Fibroblast of lung (primary cell): ENCODE results near the gene USP31. TPM values are rescaled to one million over a fixed set of nuclear protein-coding genes. Genes with fewer than 3 reads are reported as not detected.

Source experiments
- DNase-seq, 2 donors: peaks; one replicate each; pipeline versions ENCODE4 v3.0.0 to v3.0.0-alpha.2; 2010; ENCODE audit warnings: low read depth in 2 of 2
- H2AFZ ChIP-seq: 2 replicates; pipeline ENCODE4 v1.5.1; 2012; ENCODE audit warnings: low read length, control low read depth, inconsistent platforms
- H3K27ac ChIP-seq: 2 replicates; pipeline ENCODE4 v1.5.1; 2011; ENCODE audit warnings: low read length, control low read depth; ENCODE audit not compliant: insufficient read depth
- H3K27me3 ChIP-seq: 2 replicates; pipeline ENCODE4 v1.5.1; 2011; ENCODE audit warnings: mild to moderate bottlenecking, low read length; ENCODE audit not compliant: control insufficient read depth, insufficient read depth
- H3K36me3 ChIP-seq: 2 replicates; pipeline ENCODE4 v1.5.1; 2011; ENCODE audit warnings: low read length; ENCODE audit not compliant: control insufficient read depth, insufficient read depth
- H3K4me1 ChIP-seq: 2 replicates; pipeline ENCODE4 v1.5.1; 2011; ENCODE audit warnings: low read length; ENCODE audit not compliant: control insufficient read depth, insufficient read depth; ENCODE audit errors: extremely low read depth
- H3K4me2 ChIP-seq: 2 replicates; pipeline ENCODE4 v1.5.1; 2011; ENCODE audit warnings: low read length, control low read depth; ENCODE audit not compliant: insufficient read depth; ENCODE audit errors: extremely low read depth
- H3K4me3 ChIP-seq, 4 experiments: fragments of 200-600 bp in 1 of 4; sonication (generic) in 1 of 4; replicated peaks in 1 of 4; 2 replicates each; pipeline ENCODE4 v1.5.1; 2011 to 2016; ENCODE audit warnings: low read length in 4 of 4, low read depth in 3 of 4, mild to moderate bottlenecking in 3 of 4, control low read depth in 2 of 4, inconsistent platforms in 1 of 4, mixed read lengths in 1 of 4; ENCODE audit not compliant: insufficient read depth in 1 of 4; ENCODE audit errors: control extremely low read depth in 1 of 4
- H3K79me2 ChIP-seq: 2 replicates; pipeline ENCODE4 v1.5.1; 2012; ENCODE audit warnings: mild to moderate bottlenecking, low read length, inconsistent platforms; ENCODE audit not compliant: control insufficient read depth, insufficient read depth
- H3K9ac ChIP-seq: 2 replicates; pipeline ENCODE4 v1.5.1; 2011; ENCODE audit warnings: mild to moderate bottlenecking, low read length, control low read depth; ENCODE audit not compliant: insufficient read depth
- H3K9me3 ChIP-seq: 2 replicates; pipeline ENCODE4 v1.5.1; 2012; ENCODE audit warnings: low read depth, low read length; ENCODE audit not compliant: control insufficient read depth, insufficient read depth
- H4K20me1 ChIP-seq: 2 replicates; pipeline ENCODE4 v1.5.1; 2011; ENCODE audit warnings: low read length; ENCODE audit not compliant: control insufficient read depth, insufficient read depth; ENCODE audit errors: extremely low read depth
- CTCF ChIP-seq, 2 donors: IDR thresholded peaks in 1 of 2; conservative IDR thresholded peaks in 1 of 2; 1 replicate in 1 of 2; 2 replicates in 1 of 2; pipeline ENCODE4 v1.5.1; 2011 to 2012; ENCODE audit warnings: low read length in 2 of 2, control low read depth in 1 of 2, inconsistent platforms in 1 of 2, low read depth in 1 of 2, mild to moderate bottlenecking in 1 of 2
- EZH2 ChIP-seq: IDR thresholded peaks from 2 replicates; pipeline ENCODE4 v1.5.1; 2012; ENCODE audit warnings: low read length, control low read depth, mild to moderate bottlenecking; ENCODE audit errors: missing control alignments
- polyA plus RNA-seq, 2 donors: library from polyadenylated mRNA; depleted of rRNA in 1 of 2; stranded (reverse) in 1 of 2; unstranded in 1 of 2; fragments of >200 nt; gene quantifications; 2 replicates each; pipeline ENCODE4 v1.2.1, GENCODE V29; 2011 to 2012; ENCODE audit warnings: missing spikeins in 1 of 2
- total RNA-seq: library from RNA; depleted of rRNA; stranded (reverse); fragments of >200 nt; gene quantifications from 2 replicates; pipeline ENCODE4 v1.2.1, GENCODE V29; 2014

USP31 gene
- total and polyA plus RNA-seq, 2 donors (not counting 1 experiment from before 2014, with no cell fraction given): 4.8 to 5.8 TPM

- Histone ChIP-seq H3K27me3 (no peaks in the 10 kb centered on the region), H3K4me1 (peaks cover 4% of the 10 kb centered on the region), H3K4me3 (no peak overlapping the region), H3K9me3 (no peaks in the 10 kb centered on the region), H3K9ac (no peak overlapping the region), H3K79me2 (no peaks in the 10 kb centered on the region), H3K27ac (no peak overlapping the region), H4K20me1 (no peaks in the 10 kb centered on the region), H3K36me3 (peaks cover 13% of the 10 kb centered on the region), H3K4me2 (no peak overlapping the region), H2AFZ (no peak overlapping the region)
- TF ChIP-seq CTCF (conservative IDR thresholded peaks at IDR 0.05 in 1 of 2, IDR thresholded peaks at IDR 0.05 in 1 of 2; ENCODE audit: low read depth in 1 of 2, low read length in 2 of 2): no peak
- no peak for TF ChIP-seq EZH2
- peak; percentile 65 to 81 for DNase-seq
These were observed 77.1 kb downstream of the USP31 start for GRCh38 chr16:23072084-23072599.

GRCh38 chr16:23071196-23072083, 77.8 kb downstream of the USP31 start:
- Histone ChIP-seq H3K4me1 (peaks cover 4% of the 10 kb centered on the region), H3K27me3 (no peaks in the 10 kb centered on the region), H3K79me2 (no peaks in the 10 kb centered on the region), H2AFZ (no peak overlapping the region), H3K27ac (peak overlapping the region; percentile 24), H3K9me3 (no peaks in the 10 kb centered on the region), H4K20me1 (no peaks in the 10 kb centered on the region), H3K4me2 (peak overlapping the region; percentile 0), H3K9ac (no peak overlapping the region), H3K36me3 (peaks cover 13% of the 10 kb centered on the region), H3K4me3 (no peak overlapping the region)
- peak in 1 of 2 donors; percentile 76 for DNase-seq
- TF ChIP-seq CTCF (conservative IDR thresholded peaks at IDR 0.05 in 1 of 2, IDR thresholded peaks at IDR 0.05 in 1 of 2; ENCODE audit: low read depth in 1 of 2, low read length in 2 of 2) (no peak), EZH2 (no peak)

- Histone ChIP-seq H3K27ac (no peak overlapping the region), H3K9me3 (no peaks in the 10 kb centered on the region), H3K4me3 (no peak overlapping the region), H2AFZ (no peak overlapping the region), H3K27me3 (no peaks in the 10 kb centered on the region), H4K20me1 (no peaks in the 10 kb centered on the region), H3K9ac (no peak overlapping the region), H3K79me2 (no peaks in the 10 kb centered on the region), H3K36me3 (peaks cover 13% of the 10 kb centered on the region), H3K4me2 (no peak overlapping the region), H3K4me1 (peaks cover 4% of the 10 kb centered on the region)
- DNase-seq: no peak
- no peak for TF ChIP-seq EZH2
- no peak for TF ChIP-seq CTCF (conservative IDR thresholded peaks at IDR 0.05 in 1 of 2, IDR thresholded peaks at IDR 0.05 in 1 of 2; ENCODE audit: low read depth in 1 of 2, low read length in 2 of 2)
These were observed 79.4 kb downstream of the USP31 start for GRCh38 chr16:23069844-23070243.
